GM18502 (cell line): Measurements from ENCODE around the gene CIAO2B.
"Not testable (repeated sequence)": the region's sequence is repeated elsewhere in the genome, so short reads cannot be mapped to it uniquely, and the experiment has no call there.

Experiments used
- ATAC-seq: cut with Tn5 transposase; IDR thresholded peaks from one replicate; pipeline ENCODE4 v1.9.1; 2021; ENCODE audit warnings: mild to moderate bottlenecking; ENCODE audit not compliant: unreplicated experiment, poor library complexity

The CIAO2B gene

GRCh38 chr16:66934138-66934838 is at the start of gene CIAO2B:
Gene CIAO2B, minus strand, starts transcription at chr16:66934402. Its CDS starts 38 bp downstream, at chr16:66934364.
- ATAC-seq, result peak; percentile 80

GRCh38 chr16:66983033-66983432 is 48.8 kb upstream of the CIAO2B start:
- ATAC-seq, result no peak

- ATAC-seq, result no peak
Measured at GRCh38 chr16:66979011-66979717, 45.0 kb upstream of the CIAO2B start.

- no peak for ATAC-seq
Measured at GRCh38 chr16:66977341-66978113, 43.3 kb upstream of the CIAO2B start.

- ATAC-seq, result no peak
Measured at GRCh38 chr16:66976746-66977145, 42.5 kb upstream of the CIAO2B start.

GRCh38 chr16:66975302-66975893 is 41.2 kb upstream of the CIAO2B start:
- no peak for ATAC-seq

- ATAC-seq, result not testable (repeated sequence)
Measured at GRCh38 chr16:66974932-66975246, 40.7 kb upstream of the CIAO2B start.

GRCh38 chr16:66974156-66974931 is 40.1 kb upstream of the CIAO2B start:
- not testable (repeated sequence) for ATAC-seq

GRCh38 chr16:66973716-66974115 is 39.5 kb upstream of the CIAO2B start:
- no peak for ATAC-seq

GRCh38 chr16:66972983-66973382 is 38.8 kb upstream of the CIAO2B start:
- no peak for ATAC-seq

- no peak for ATAC-seq
Measured at GRCh38 chr16:66970775-66971720, 36.8 kb upstream of the CIAO2B start.

GRCh38 chr16:66968847-66969246 is 34.6 kb upstream of the CIAO2B start:
- no peak for ATAC-seq

- ATAC-seq, result no peak
Measured at GRCh38 chr16:66964049-66964448, 29.8 kb upstream of the CIAO2B start.

- no peak for ATAC-seq
Measured at GRCh38 chr16:66961914-66962313, 27.7 kb upstream of the CIAO2B start.

GRCh38 chr16:66961065-66961744 is 27.0 kb upstream of the CIAO2B start, which contains the start of gene CES3:
Gene CES3, plus strand, starts transcription at chr16:66961266. Its CDS starts 42 bp downstream, at chr16:66961308.
- no peak for ATAC-seq

- no peak for ATAC-seq
Measured at GRCh38 chr16:66960270-66960669, 26.1 kb upstream of the CIAO2B start.

GRCh38 chr16:66959704-66960161 is 25.5 kb upstream of the CIAO2B start:
- ATAC-seq, result no peak
